Uterus (tissue), 4 donors: Measurements from ENCODE around the gene HSPA12B. TPM values are rescaled to one million over a fixed set of nuclear protein-coding genes. Genes with fewer than 3 reads are reported as not detected.

ENCODE experiments used
- DNase-seq, 2 donors: peaks; one replicate each; pipeline ENCODE4 v3.0.0-alpha.2; 2019 to 2020
- H3K27ac ChIP-seq, 2 donors: fragments of 200-600 bp; sonication (generic); 1 replicate in 1 of 2; 2 replicates in 1 of 2; pipeline ENCODE4 v1.5.1; 2016 to 2018
- H3K27me3 ChIP-seq, 2 donors: fragments of 200-600 bp; sonication (generic); one replicate each; pipeline ENCODE4 v1.5.1; 2018 to 2019; ENCODE audit warnings: control low read depth in 1 of 2
- H3K36me3 ChIP-seq, 2 donors: fragments of 200-600 bp; sonication (generic); one replicate each; pipeline ENCODE4 v1.5.1; 2019; ENCODE audit warnings: control low read depth in 1 of 2
- H3K4me1 ChIP-seq, 2 donors: fragments of 200-600 bp; sonication (generic); one replicate each; pipeline ENCODE4 v1.5.1; 2018 to 2019; ENCODE audit warnings: control low read depth in 1 of 2
- H3K4me3 ChIP-seq, 2 donors: fragments of 200-600 bp; sonication (generic); 1 replicate in 1 of 2; 2 replicates in 1 of 2; pipeline ENCODE4 v1.5.1; 2018 to 2019; ENCODE audit warnings: mild to moderate bottlenecking in 1 of 2
- H3K9me3 ChIP-seq, 2 donors: fragments of 200-600 bp; sonication (generic); one replicate each; pipeline ENCODE4 v1.5.1; 2019; ENCODE audit warnings: control low read depth in 1 of 2
- CTCF ChIP-seq, 4 experiments: fragments of 200-600 bp in 2 of 4; fragments of 450-650 bp in 2 of 4; sonication (generic) in 2 of 4; IDR thresholded peaks; one replicate each; pipeline ENCODE4 v1.5.1; 2016 to 2019; ENCODE audit warnings: antibody characterized with exemption in 4 of 4, mild to moderate bottlenecking in 2 of 4, moderate library complexity in 1 of 4
- POLR2A ChIP-seq, 2 donors: fragments of 450-650 bp; IDR thresholded peaks; one replicate each; pipeline ENCODE4 v1.6.1; 2016; ENCODE audit warnings: antibody characterized with exemption in 2 of 2, mild to moderate bottlenecking in 1 of 2, moderate library complexity in 1 of 2
- intact Hi-C: fragments of 100-400 bp; cut with DNase I; formaldehyde crosslinking; loops from one replicate; pipeline ENCODE4 v1.15.1; 2023; ENCODE audit warnings: low total_unique reads
- total RNA-seq, 4 donors: library from RNA; depleted of rRNA in 3 of 4; stranded (reverse); fragments of >200 nt in 3 of 4; gene quantifications; one replicate each; pipeline versions ENCODE4 v1.1.0 to v1.2.4, GENCODE V29; 2014 to 2023
- donor health status: DM: yes; HTN: yes; CAD: no.

The HSPA12B gene
- total RNA-seq, 4 donors from 2014 or later: 4.7 to 46.2 (median 27.6) TPM

- intact Hi-C loops: no loop called here
- H3K9me3 ChIP-seq: no peaks in the 10 kb centered on the region
- no peaks in the 10 kb centered on the region for H3K36me3 ChIP-seq
- no peak overlapping the region for H3K27ac ChIP-seq
- H3K4me3 ChIP-seq: no peak overlapping the region
- H3K4me1 ChIP-seq: no peaks in the 10 kb centered on the region
- TF ChIP-seq POLR2A (IDR thresholded peaks at IDR 0.05) (no peak), CTCF (IDR thresholded peaks at IDR 0.05) (no peak)
- no peaks in the 10 kb centered on the region for H3K27me3 ChIP-seq
- DNase-seq: no peak
Observed at GRCh38 chr20:3755814-3756480, 23.5 kb downstream of the HSPA12B start.

- peak overlapping the region in 1 of 2 donors; percentile 75 for H3K27ac ChIP-seq
- DNase-seq: no peak
- intact Hi-C loops: no loop called here
- H3K36me3 ChIP-seq: no peaks in the 10 kb centered on the region
- H3K9me3 ChIP-seq: no peaks in the 10 kb centered on the region
- H3K27me3 ChIP-seq: no peaks in the 10 kb centered on the region
- TF ChIP-seq CTCF (IDR thresholded peaks at IDR 0.05) (no peak), POLR2A (IDR thresholded peaks at IDR 0.05) (no peak)
- no peak overlapping the region for H3K4me3 ChIP-seq
- no peaks in the 10 kb centered on the region for H3K4me1 ChIP-seq
Observed at GRCh38 chr20:3757268-3757667, 24.8 kb downstream of the HSPA12B start.

- no peak for DNase-seq
- no peak overlapping the region for H3K4me3 ChIP-seq
- H3K9me3 ChIP-seq: no peaks in the 10 kb centered on the region
- intact Hi-C loops: no loop called here
- TF ChIP-seq CTCF (IDR thresholded peaks at IDR 0.05) (no peak), POLR2A (IDR thresholded peaks at IDR 0.05) (no peak)
- H3K36me3 ChIP-seq: no peaks in the 10 kb centered on the region
- H3K27me3 ChIP-seq: no peaks in the 10 kb centered on the region
- no peaks in the 10 kb centered on the region for H3K4me1 ChIP-seq
- peak overlapping the region; percentile 9 to 75 for H3K27ac ChIP-seq
Observed at GRCh38 chr20:3758566-3758965, 26.1 kb downstream of the HSPA12B start.

- Histone ChIP-seq H3K36me3 (no peaks in the 10 kb centered on the region), H3K9me3 (no peaks in the 10 kb centered on the region), H3K4me3 (no peak overlapping the region), H3K27ac (peak overlapping the region; percentile 1 to 44), H3K27me3 (no peaks in the 10 kb centered on the region), H3K4me1 (no peaks in the 10 kb centered on the region)
- no peak for TF ChIP-seq POLR2A (IDR thresholded peaks at IDR 0.05)
- TF ChIP-seq CTCF (IDR thresholded peaks at IDR 0.05): no peak
- no peak for DNase-seq
- intact Hi-C loops: no loop called here
Observed at GRCh38 chr20:3759316-3759823, 26.9 kb downstream of the HSPA12B start.

GRCh38 chr20:3759884-3760283 is 27.4 kb downstream of the HSPA12B start:
- TF ChIP-seq CTCF (IDR thresholded peaks at IDR 0.05) (no peak), POLR2A (IDR thresholded peaks at IDR 0.05) (no peak)
- intact Hi-C loops: no loop called here
- Histone ChIP-seq H3K36me3 (no peaks in the 10 kb centered on the region), H3K27ac (no peak overlapping the region), H3K27me3 (no peaks in the 10 kb centered on the region), H3K4me3 (no peak overlapping the region), H3K9me3 (no peaks in the 10 kb centered on the region), H3K4me1 (no peaks in the 10 kb centered on the region)
- DNase-seq: no peak
